Measurements from ENCODE around the gene WWOX. TPM values are rescaled to one million over a fixed set of nuclear protein-coding genes. Genes with fewer than 3 reads are reported as not detected.

Gene WWOX
- total and polyA plus RNA-seq, 2 donors (not counting 3 experiments of a cell fraction or from before 2014, with no cell fraction given) = 6.2 to 12.5 TPM

GRCh38 chr16:79206889-79207288 is 1107.4 kb downstream of the WWOX start:
- H3K4me1 ChIP-seq (ENCODE audit: control insufficient read depth, extremely low read depth, insufficient read depth, low read length) = no peaks in the 10 kb centered on the region
- no peaks in the 10 kb centered on the region for H3K36me3 ChIP-seq (ENCODE audit: control insufficient read depth in 2 of 2, extremely low read depth in 1 of 2, insufficient read depth in 2 of 2, low read length in 2 of 2)
- H3K9me1 ChIP-seq (replicated peaks; ENCODE audit: control insufficient read depth, extremely low read depth, insufficient read depth, low read length) = no peaks in the 10 kb centered on the region
- no peak overlapping the region for H3K4me3 ChIP-seq (replicated peaks in 1 of 3; ENCODE audit: insufficient read depth in 1 of 3, low read depth in 1 of 3, low read length in 3 of 3)
- DNase-seq (ENCODE audit: low read depth, low spot score) (no peak), FAIRE-seq (no peak)
- ChIA-PET CTCF (no interaction called here), POLR2A (no interaction called here)
- no peaks in the 10 kb centered on the region for H4K20me1 ChIP-seq (replicated peaks; ENCODE audit: control insufficient read depth, extremely low read depth, insufficient read depth, low read length)
- intact Hi-C loops (cut with micrococcal nuclease) = no loop called here
- no TSS peak for BruUV-seq (replicated peaks)
- peaks cover 3% of the 10 kb centered on the region for H3K9me3 ChIP-seq (replicated peaks; ENCODE audit: control insufficient read depth, insufficient read depth, low read length)
- no peak overlapping the region for H2AFZ ChIP-seq (ENCODE audit: low read depth, low read length)
- TF ChIP-seq GATA2 (IDR thresholded peaks at IDR 0.05; ENCODE audit: insufficient read depth, insufficient read length, low read depth, low read length) = no peak
- H3K9ac ChIP-seq (replicated peaks; ENCODE audit: extremely low read depth, insufficient read depth, low read length) = no peak overlapping the region
- no peaks in the 10 kb centered on the region for H3K27me3 ChIP-seq (ENCODE audit: control insufficient read depth in 2 of 2, insufficient read depth in 2 of 2, low read length in 2 of 2)
- dilution Hi-C loops (cut with MboI; ENCODE audit: extremely low pct_ligation_motif_present, low sequenced_read_pairs) = no loop called here
- H3K27ac ChIP-seq (ENCODE audit: insufficient read depth, low read depth, low read length) = no peak overlapping the region
- no peaks in the 10 kb centered on the region for H3K79me2 ChIP-seq (ENCODE audit: control insufficient read depth, insufficient read depth, low read length)
- H3K4me2 ChIP-seq (ENCODE audit: insufficient read depth, low read length) = no peak overlapping the region

DNA sequence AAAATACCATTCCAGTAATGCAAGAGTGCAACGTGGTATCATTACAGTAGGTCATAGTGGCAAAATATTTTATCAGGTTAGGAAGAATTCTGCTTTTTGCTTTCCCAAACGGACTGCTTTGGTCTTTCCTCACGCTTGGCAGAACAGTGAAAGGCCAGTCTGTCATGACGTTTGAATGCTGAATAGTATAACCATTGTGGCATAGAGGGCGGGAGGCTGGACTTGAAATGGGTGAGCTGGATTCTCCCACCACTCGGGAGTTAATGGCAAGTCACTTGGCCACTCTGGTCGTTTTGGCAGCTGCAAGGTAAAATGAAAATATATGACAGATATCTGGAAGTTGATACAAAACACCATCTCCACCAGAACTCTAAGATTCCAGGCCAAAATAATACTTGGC is 1109.9 kb downstream of the WWOX start:
- H3K4me1 ChIP-seq (ENCODE audit: control insufficient read depth, extremely low read depth, insufficient read depth, low read length) = no peaks in the 10 kb centered on the region
- FAIRE-seq = no peak
- TF ChIP-seq CTCF (IDR thresholded peaks at IDR 0.05; ENCODE audit: extremely low read depth in 1 of 2, insufficient read depth in 1 of 2, low read depth in 1 of 2, low read length in 2 of 2) = no peak
- no peak for TF ChIP-seq GATA2 (IDR thresholded peaks at IDR 0.05; ENCODE audit: insufficient read depth, insufficient read length, low read depth, low read length)

More for the DNA sequence above, 1109.9 kb downstream of the WWOX start:
- no peaks in the 10 kb centered on the region for H4K20me1 ChIP-seq (replicated peaks; ENCODE audit: control insufficient read depth, extremely low read depth, insufficient read depth, low read length)
- H3K27me3 ChIP-seq (ENCODE audit: control insufficient read depth in 2 of 2, insufficient read depth in 2 of 2, low read length in 2 of 2) = no peaks in the 10 kb centered on the region
- dilution Hi-C loops (cut with MboI; ENCODE audit: extremely low pct_ligation_motif_present, low sequenced_read_pairs) = no loop called here
- H3K4me2 ChIP-seq (ENCODE audit: insufficient read depth, low read length) = no peak overlapping the region
- peaks cover 3% of the 10 kb centered on the region for H3K9me3 ChIP-seq (replicated peaks; ENCODE audit: control insufficient read depth, insufficient read depth, low read length)
- intact Hi-C loops (cut with micrococcal nuclease) = no loop called here
- no peak overlapping the region for H2AFZ ChIP-seq (ENCODE audit: low read depth, low read length)
- no peaks in the 10 kb centered on the region for H3K79me2 ChIP-seq (ENCODE audit: control insufficient read depth, insufficient read depth, low read length)
- no peak overlapping the region for H3K27ac ChIP-seq (ENCODE audit: insufficient read depth, low read depth, low read length)
- BruUV-seq (replicated peaks) = no TSS peak
- CTCF ChIA-PET = no interaction called here
- no peaks in the 10 kb centered on the region for H3K9me1 ChIP-seq (replicated peaks; ENCODE audit: control insufficient read depth, extremely low read depth, insufficient read depth, low read length)
- POLR2A ChIA-PET = no interaction called here
- H3K9ac ChIP-seq (replicated peaks; ENCODE audit: extremely low read depth, insufficient read depth, low read length) = no peak overlapping the region
- no peaks in the 10 kb centered on the region for H3K36me3 ChIP-seq (ENCODE audit: control insufficient read depth in 2 of 2, extremely low read depth in 1 of 2, insufficient read depth in 2 of 2, low read length in 2 of 2)
- DNase-seq (ENCODE audit: low read depth, low spot score) = no peak
- H3K4me3 ChIP-seq (replicated peaks in 1 of 3; ENCODE audit: insufficient read depth in 1 of 3, low read depth in 1 of 3, low read length in 3 of 3) = no peak overlapping the region
